Measurements from ENCODE around the gene FAM118B. TPM values are rescaled to one million over a fixed set of nuclear protein-coding genes. Genes with fewer than 3 reads are reported as not detected.
"Not testable (repeated sequence)": the region's sequence is repeated elsewhere in the genome, so short reads cannot be mapped to it uniquely, and the experiment has no call there.

The FAM118B gene
- total and polyA plus RNA-seq, 2 donors (not counting 1 experiment from before 2014, with no cell fraction given) = 21.0 to 30.3 TPM

GRCh38 chr11:126305699-126306098 is 94.1 kb downstream of the FAM118B start:
- no peak overlapping the region for H3K4me2 ChIP-seq (ENCODE audit: extremely low read depth, insufficient read depth, low read length)
- DNase-seq (ENCODE audit: low read depth in 2 of 2) = no peak
- no peaks in the 10 kb centered on the region for H3K9me3 ChIP-seq (ENCODE audit: control insufficient read depth, insufficient read depth, low read depth, low read length)
- H3K4me3 ChIP-seq (replicated peaks in 1 of 4; ENCODE audit: control extremely low read depth in 1 of 4, insufficient read depth in 1 of 4, low read depth in 3 of 4, low read length in 4 of 4) = no peak overlapping the region
- TF ChIP-seq CTCF (conservative IDR thresholded peaks at IDR 0.05 in 1 of 2, IDR thresholded peaks at IDR 0.05 in 1 of 2; ENCODE audit: low read depth in 1 of 2, low read length in 2 of 2) (no peak), EZH2 (IDR thresholded peaks at IDR 0.05; ENCODE audit: low read length, missing control alignments) (no peak)
- peaks cover 3% of the 10 kb centered on the region for H3K36me3 ChIP-seq (ENCODE audit: control insufficient read depth, insufficient read depth, low read length)
- H2AFZ ChIP-seq (ENCODE audit: low read length) = no peak overlapping the region
- H3K4me1 ChIP-seq (ENCODE audit: control insufficient read depth, extremely low read depth, insufficient read depth, low read length) = peaks cover 4% of the 10 kb centered on the region
- H3K79me2 ChIP-seq (ENCODE audit: control insufficient read depth, insufficient read depth, low read length) = no peaks in the 10 kb centered on the region
- no peaks in the 10 kb centered on the region for H4K20me1 ChIP-seq (ENCODE audit: control insufficient read depth, extremely low read depth, insufficient read depth, low read length)
- no peak overlapping the region for H3K9ac ChIP-seq (ENCODE audit: insufficient read depth, low read length)
- no peak overlapping the region for H3K27ac ChIP-seq (ENCODE audit: insufficient read depth, low read length)
- H3K27me3 ChIP-seq (ENCODE audit: control insufficient read depth, insufficient read depth, low read length) = no peaks in the 10 kb centered on the region

GRCh38 chr11:126307706-126308105 is 96.1 kb downstream of the FAM118B start:
- no peaks in the 10 kb centered on the region for H3K9me3 ChIP-seq (ENCODE audit: control insufficient read depth, insufficient read depth, low read depth, low read length)
- no peak overlapping the region for H3K27ac ChIP-seq (ENCODE audit: insufficient read depth, low read length)
- no peak overlapping the region for H3K4me3 ChIP-seq (replicated peaks in 1 of 4; ENCODE audit: control extremely low read depth in 1 of 4, insufficient read depth in 1 of 4, low read depth in 3 of 4, low read length in 4 of 4)
- H2AFZ ChIP-seq (ENCODE audit: low read length) = no peak overlapping the region
- no peaks in the 10 kb centered on the region for H3K79me2 ChIP-seq (ENCODE audit: control insufficient read depth, insufficient read depth, low read length)
- no peaks in the 10 kb centered on the region for H3K27me3 ChIP-seq (ENCODE audit: control insufficient read depth, insufficient read depth, low read length)
- DNase-seq (ENCODE audit: low read depth in 2 of 2) = peak; percentile 39 to 66
- peaks cover 4% of the 10 kb centered on the region for H3K4me1 ChIP-seq (ENCODE audit: control insufficient read depth, extremely low read depth, insufficient read depth, low read length)
- peak; percentile 43 to 60 for TF ChIP-seq CTCF (conservative IDR thresholded peaks at IDR 0.05 in 1 of 2, IDR thresholded peaks at IDR 0.05 in 1 of 2; ENCODE audit: low read depth in 1 of 2, low read length in 2 of 2)
- TF ChIP-seq EZH2 (IDR thresholded peaks at IDR 0.05; ENCODE audit: low read length, missing control alignments) = no peak
- H3K36me3 ChIP-seq (ENCODE audit: control insufficient read depth, insufficient read depth, low read length) = peaks cover 3% of the 10 kb centered on the region
- no peaks in the 10 kb centered on the region for H4K20me1 ChIP-seq (ENCODE audit: control insufficient read depth, extremely low read depth, insufficient read depth, low read length)
- no peak overlapping the region for H3K9ac ChIP-seq (ENCODE audit: insufficient read depth, low read length)
- no peak overlapping the region for H3K4me2 ChIP-seq (ENCODE audit: extremely low read depth, insufficient read depth, low read length)

GRCh38 chr11:126308271-126308671 is 96.7 kb downstream of the FAM118B start:
- peaks cover 3% of the 10 kb centered on the region for H3K36me3 ChIP-seq (ENCODE audit: control insufficient read depth, insufficient read depth, low read length)
- no peaks in the 10 kb centered on the region for H3K9me3 ChIP-seq (ENCODE audit: control insufficient read depth, insufficient read depth, low read depth, low read length)
- no peak for DNase-seq (ENCODE audit: low read depth in 2 of 2)
- H3K4me3 ChIP-seq (replicated peaks in 1 of 4; ENCODE audit: control extremely low read depth in 1 of 4, insufficient read depth in 1 of 4, low read depth in 3 of 4, low read length in 4 of 4) = no peak overlapping the region
- peaks cover 2% of the 10 kb centered on the region for H3K4me1 ChIP-seq (ENCODE audit: control insufficient read depth, extremely low read depth, insufficient read depth, low read length)
- H3K79me2 ChIP-seq (ENCODE audit: control insufficient read depth, insufficient read depth, low read length) = no peaks in the 10 kb centered on the region
- no peak for TF ChIP-seq CTCF (conservative IDR thresholded peaks at IDR 0.05 in 1 of 2, IDR thresholded peaks at IDR 0.05 in 1 of 2; ENCODE audit: low read depth in 1 of 2, low read length in 2 of 2)
- TF ChIP-seq EZH2 (IDR thresholded peaks at IDR 0.05; ENCODE audit: low read length, missing control alignments) = no peak
- no peaks in the 10 kb centered on the region for H4K20me1 ChIP-seq (ENCODE audit: control insufficient read depth, extremely low read depth, insufficient read depth, low read length)
- no peaks in the 10 kb centered on the region for H3K27me3 ChIP-seq (ENCODE audit: control insufficient read depth, insufficient read depth, low read length)
- no peak overlapping the region for H3K9ac ChIP-seq (ENCODE audit: insufficient read depth, low read length)
- H3K27ac ChIP-seq (ENCODE audit: insufficient read depth, low read length) = no peak overlapping the region
- no peak overlapping the region for H3K4me2 ChIP-seq (ENCODE audit: extremely low read depth, insufficient read depth, low read length)
- H2AFZ ChIP-seq (ENCODE audit: low read length) = no peak overlapping the region

GRCh38 chr11:126308771-126309170 is 97.2 kb downstream of the FAM118B start:
- not testable (repeated sequence) for H3K27ac ChIP-seq (ENCODE audit: insufficient read depth, low read length)

More at GRCh38 chr11:126308771-126309170, 97.2 kb downstream of the FAM118B start:
- not testable (repeated sequence) for H3K4me3 ChIP-seq (replicated peaks in 1 of 4; ENCODE audit: control extremely low read depth in 1 of 4, insufficient read depth in 1 of 4, low read depth in 3 of 4, low read length in 4 of 4); H3K4me2 ChIP-seq (ENCODE audit: extremely low read depth, insufficient read depth, low read length); H3K36me3 ChIP-seq (ENCODE audit: control insufficient read depth, insufficient read depth, low read length); H3K4me1 ChIP-seq (ENCODE audit: control insufficient read depth, extremely low read depth, insufficient read depth, low read length); H2AFZ ChIP-seq (ENCODE audit: low read length); H3K79me2 ChIP-seq (ENCODE audit: control insufficient read depth, insufficient read depth, low read length); H3K9ac ChIP-seq (ENCODE audit: insufficient read depth, low read length); H4K20me1 ChIP-seq (ENCODE audit: control insufficient read depth, extremely low read depth, insufficient read depth, low read length); H3K27me3 ChIP-seq (ENCODE audit: control insufficient read depth, insufficient read depth, low read length); DNase-seq (ENCODE audit: low read depth in 2 of 2); H3K9me3 ChIP-seq (ENCODE audit: control insufficient read depth, insufficient read depth, low read depth, low read length)
